GM06990 (cell line): ENCODE measurements around the gene LDLRAD2.

ENCODE experiments used
- DNase-seq: peaks from one replicate; pipeline ENCODE4 v3.0.0-alpha.2; 2011; ENCODE audit not compliant: insufficient read length; ENCODE audit errors: extremely low read depth
- H3K27me3 ChIP-seq: replicated peaks from 2 replicates; pipeline ENCODE4 v1.6.0; 2011; ENCODE audit warnings: low read length; ENCODE audit not compliant: control insufficient read depth, insufficient read depth
- H3K36me3 ChIP-seq: 2 replicates; pipeline ENCODE4 v1.5.1; 2011; ENCODE audit warnings: low read length; ENCODE audit not compliant: control insufficient read depth, insufficient read depth
- H3K4me3 ChIP-seq: replicated peaks from 2 replicates; pipeline ENCODE4 v1.5.1; 2011; ENCODE audit warnings: low read depth, mild to moderate bottlenecking, control low read depth, low read length
- CTCF ChIP-seq: IDR thresholded peaks from 2 replicates; pipeline ENCODE4 v1.5.1; 2011; ENCODE audit warnings: low read length, control low read depth, mild to moderate bottlenecking, inconsistent platforms; ENCODE audit not compliant: insufficient read depth, poor library complexity, severe bottlenecking

The LDLRAD2 gene

GRCh38 chr1:21845646-21846641, 33.9 kb downstream of the LDLRAD2 start:
- no peaks in the 10 kb centered on the region for H3K27me3 ChIP-seq
- H3K4me3 ChIP-seq, result no peak overlapping the region
- no peak for DNase-seq
- H3K36me3 ChIP-seq, result no peaks in the 10 kb centered on the region
- no peak for TF ChIP-seq CTCF

- no peak for TF ChIP-seq CTCF
- no peak for DNase-seq
- Histone ChIP-seq H3K4me3 (no peak overlapping the region), H3K36me3 (no peaks in the 10 kb centered on the region), H3K27me3 (no peaks in the 10 kb centered on the region)
Measured at GRCh38 chr1:21847223-21848205, 35.4 kb downstream of the LDLRAD2 start.

GRCh38 chr1:21848524-21849174, 36.6 kb downstream of the LDLRAD2 start:
- no peak for DNase-seq
- Histone ChIP-seq H3K27me3 (no peaks in the 10 kb centered on the region), H3K4me3 (no peak overlapping the region), H3K36me3 (no peaks in the 10 kb centered on the region)
- no peak for TF ChIP-seq CTCF

GRCh38 chr1:21849909-21850576, 38.0 kb downstream of the LDLRAD2 start:
- Histone ChIP-seq H3K4me3 (no peak overlapping the region), H3K27me3 (no peaks in the 10 kb centered on the region), H3K36me3 (no peaks in the 10 kb centered on the region)
- TF ChIP-seq CTCF, result no peak
- no peak for DNase-seq
